Measurements from ENCODE around the gene C14orf39.

C14orf39 gene, protein sequence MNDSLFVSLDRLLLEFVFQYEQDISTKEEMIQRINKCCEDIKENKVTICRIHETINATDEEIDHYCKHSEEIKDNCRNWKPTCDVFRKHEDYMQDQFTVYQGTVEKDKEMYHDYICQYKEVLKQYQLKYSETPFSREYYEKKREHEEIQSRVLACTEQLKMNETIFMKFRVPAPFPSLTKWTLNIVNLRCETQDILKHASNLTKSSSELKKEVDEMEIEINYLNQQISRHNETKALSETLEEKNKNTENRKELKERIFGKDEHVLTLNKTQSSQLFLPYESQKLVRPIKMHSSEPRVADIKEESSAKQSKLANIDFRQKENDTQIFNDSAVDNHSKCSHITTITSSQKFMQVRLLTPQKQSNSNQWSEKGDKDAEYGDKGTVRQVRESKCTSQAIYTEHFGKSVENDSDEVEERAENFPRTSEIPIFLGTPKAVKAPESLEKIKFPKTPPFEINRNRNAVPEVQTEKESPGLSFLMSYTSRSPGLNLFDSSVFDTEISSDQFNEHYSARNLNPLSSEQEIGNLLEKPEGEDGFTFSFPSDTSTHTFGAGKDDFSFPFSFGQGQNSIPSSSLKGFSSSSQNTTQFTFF

DNA sequence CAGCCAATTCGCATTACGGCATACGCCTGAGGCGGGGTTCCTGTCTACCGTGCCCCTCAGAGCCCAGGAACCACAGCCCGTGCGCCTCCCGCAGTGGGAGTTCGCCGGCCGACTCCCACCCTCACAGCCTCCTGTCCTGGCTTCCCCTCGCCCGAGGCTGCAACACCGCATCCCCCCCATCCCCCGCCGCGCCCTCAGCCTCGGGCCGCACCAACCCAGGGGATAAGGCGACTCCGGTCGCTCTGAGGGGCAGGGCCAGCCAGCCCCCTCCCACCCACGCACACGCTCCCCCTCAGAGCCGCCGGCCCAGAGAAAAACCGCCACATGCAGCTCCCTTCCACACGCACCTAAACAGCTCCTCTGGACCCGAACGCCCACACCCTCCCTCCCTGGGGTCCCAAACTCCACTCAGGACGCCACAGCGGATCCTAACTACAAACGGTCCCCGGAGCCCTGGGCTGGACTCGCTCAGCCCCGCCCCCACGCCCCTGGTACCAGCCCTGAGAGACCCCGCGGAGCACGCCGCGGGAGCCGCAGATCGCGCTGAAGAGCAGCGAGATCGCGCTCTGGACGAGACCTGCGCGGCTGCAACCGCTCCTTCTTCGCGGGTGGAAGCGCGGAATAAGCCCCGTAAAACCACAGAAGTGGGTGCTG, at the start of gene C14orf39:
Gene C14orf39 (minus strand): TSS at position 466 of the 654 bp plus-strand sequence. CDS start 985 bp downstream, outside the sequence.
- H3K36me3 ChIP-seq (ENCODE audit: insufficient read depth, low read length), result no peaks in the 10 kb centered on the region
- no peak within 1 kb of the TSS for H3K9ac ChIP-seq (ENCODE audit: low read depth, low read length, poor library complexity, severe bottlenecking)
- no peaks in the 10 kb centered on the region for H3K79me2 ChIP-seq (ENCODE audit: insufficient read depth, low read length)
- no peak within 1 kb of the TSS for H3K4me2 ChIP-seq (ENCODE audit: low read depth, low read length, poor library complexity, severe bottlenecking)
- no peaks in the 10 kb centered on the region for H3K4me1 ChIP-seq (ENCODE audit: insufficient read depth, low read length, poor library complexity, severe bottlenecking)
- H2AFZ ChIP-seq (ENCODE audit: low read length), result no peak within 1 kb of the TSS
- H4K20me1 ChIP-seq (ENCODE audit: insufficient read depth, low read length, poor library complexity, severe bottlenecking), result no peaks in the 10 kb centered on the region
- H3K9me3 ChIP-seq (ENCODE audit: insufficient read depth, low read depth, low read length), result no peaks in the 10 kb centered on the region
- TF ChIP-seq, protein P1, sequence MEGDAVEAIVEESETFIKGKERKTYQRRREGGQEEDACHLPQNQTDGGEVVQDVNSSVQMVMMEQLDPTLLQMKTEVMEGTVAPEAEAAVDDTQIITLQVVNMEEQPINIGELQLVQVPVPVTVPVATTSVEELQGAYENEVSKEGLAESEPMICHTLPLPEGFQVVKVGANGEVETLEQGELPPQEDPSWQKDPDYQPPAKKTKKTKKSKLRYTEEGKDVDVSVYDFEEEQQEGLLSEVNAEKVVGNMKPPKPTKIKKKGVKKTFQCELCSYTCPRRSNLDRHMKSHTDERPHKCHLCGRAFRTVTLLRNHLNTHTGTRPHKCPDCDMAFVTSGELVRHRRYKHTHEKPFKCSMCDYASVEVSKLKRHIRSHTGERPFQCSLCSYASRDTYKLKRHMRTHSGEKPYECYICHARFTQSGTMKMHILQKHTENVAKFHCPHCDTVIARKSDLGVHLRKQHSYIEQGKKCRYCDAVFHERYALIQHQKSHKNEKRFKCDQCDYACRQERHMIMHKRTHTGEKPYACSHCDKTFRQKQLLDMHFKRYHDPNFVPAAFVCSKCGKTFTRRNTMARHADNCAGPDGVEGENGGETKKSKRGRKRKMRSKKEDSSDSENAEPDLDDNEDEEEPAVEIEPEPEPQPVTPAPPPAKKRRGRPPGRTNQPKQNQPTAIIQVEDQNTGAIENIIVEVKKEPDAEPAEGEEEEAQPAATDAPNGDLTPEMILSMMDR (conservative IDR thresholded peaks at IDR 0.05; ENCODE audit: low read length), result no peak
- TF ChIP-seq EZH2phosphoT487 (IDR thresholded peaks at IDR 0.05; ENCODE audit: borderline replicate concordance), result no peak
- no peak within 1 kb of the TSS for H3K4me3 ChIP-seq (ENCODE audit: low read length, poor library complexity, severe bottlenecking)
- no peaks in the 10 kb centered on the region for H3F3A ChIP-seq (ENCODE audit: low read depth)
- no peaks in the 10 kb centered on the region for H3K9me2 ChIP-seq (replicated peaks; ENCODE audit: low read depth, low read length)
- H3K27me3 ChIP-seq (ENCODE audit: insufficient read depth, low read length, poor library complexity, severe bottlenecking), result no peaks in the 10 kb centered on the region

DNA sequence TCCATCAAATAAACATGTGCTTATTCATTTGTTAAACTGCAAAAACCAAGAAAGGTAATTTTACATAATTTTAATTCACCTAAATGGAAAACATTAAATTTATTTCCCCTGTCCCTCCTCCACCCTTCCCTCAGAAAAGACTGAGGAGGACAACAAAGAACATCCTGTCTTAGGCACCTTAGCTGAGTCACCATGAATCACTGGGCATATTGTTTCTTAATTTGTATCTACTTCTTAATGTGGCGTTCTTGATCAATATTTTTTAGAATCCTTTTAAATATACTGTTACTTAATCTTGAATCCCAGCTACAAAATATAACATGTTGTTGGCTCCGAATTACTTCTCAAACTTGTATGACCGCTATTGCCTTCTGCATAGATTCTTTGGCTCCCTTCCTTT, 46.6 kb upstream of the C14orf39 start:
- Histone ChIP-seq H4K20me1 (ENCODE audit: insufficient read depth, low read length, poor library complexity, severe bottlenecking) (no peaks in the 10 kb centered on the region), H3K9ac (ENCODE audit: low read depth, low read length, poor library complexity, severe bottlenecking) (no peak overlapping the region), H3K9me3 (ENCODE audit: insufficient read depth, low read depth, low read length) (no peaks in the 10 kb centered on the region), H3K4me2 (ENCODE audit: low read depth, low read length, poor library complexity, severe bottlenecking) (no peak overlapping the region), H3K9me2 (replicated peaks; ENCODE audit: low read depth, low read length) (no peaks in the 10 kb centered on the region), H3K27me3 (ENCODE audit: insufficient read depth, low read length, poor library complexity, severe bottlenecking) (no peaks in the 10 kb centered on the region), H2AFZ (ENCODE audit: low read length) (no peak overlapping the region), H3K4me1 (ENCODE audit: insufficient read depth, low read length, poor library complexity, severe bottlenecking) (no peaks in the 10 kb centered on the region), H3K36me3 (ENCODE audit: insufficient read depth, low read length) (no peaks in the 10 kb centered on the region), H3K79me2 (ENCODE audit: insufficient read depth, low read length) (no peaks in the 10 kb centered on the region), H3F3A (ENCODE audit: low read depth) (no peaks in the 10 kb centered on the region), H3K4me3 (ENCODE audit: low read length, poor library complexity, severe bottlenecking) (no peak overlapping the region)
- TF ChIP-seq, protein P1 (conservative IDR thresholded peaks at IDR 0.05; ENCODE audit: low read length), result no peak
- TF ChIP-seq EZH2phosphoT487 (IDR thresholded peaks at IDR 0.05; ENCODE audit: borderline replicate concordance), result no peak

DNA sequence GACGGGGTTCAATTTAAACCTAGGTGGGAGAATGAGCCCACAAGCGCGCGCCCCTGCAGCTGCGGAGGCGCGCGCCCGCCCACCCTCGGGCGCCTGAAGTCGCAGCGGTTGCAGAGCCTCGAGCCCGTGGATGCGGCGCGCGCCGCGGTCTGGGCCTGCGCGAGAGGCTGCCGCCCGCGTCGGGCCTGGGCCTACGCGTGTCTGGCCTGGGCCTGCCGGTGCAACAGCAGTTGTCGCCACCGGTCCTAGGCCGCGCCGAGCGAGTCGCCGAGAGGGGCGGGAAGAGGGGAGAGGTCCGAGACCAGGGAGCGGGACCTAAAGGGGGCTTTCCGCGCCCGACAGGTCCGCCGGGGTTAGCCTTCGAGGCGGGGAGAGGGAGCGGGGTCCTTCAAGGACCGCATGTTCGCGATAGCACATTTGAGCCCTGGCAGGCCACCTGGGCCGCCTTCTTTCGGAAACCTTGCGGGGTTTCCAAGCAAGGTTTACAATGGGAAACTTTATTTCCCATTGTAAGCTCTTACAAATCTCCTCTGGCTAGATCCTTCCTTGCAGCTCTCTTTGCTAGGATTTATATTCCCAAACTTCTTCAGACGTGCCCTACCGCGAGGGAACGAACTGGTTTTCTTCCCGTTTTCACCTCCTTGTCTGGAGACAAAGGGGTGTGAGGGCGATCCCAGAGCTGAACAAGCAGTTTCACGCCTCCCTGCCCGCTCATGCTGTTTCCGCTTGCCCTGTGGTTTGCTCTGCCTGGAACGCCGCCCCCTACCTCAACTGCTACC, 29.8 kb upstream of the C14orf39 start:
- no peaks in the 10 kb centered on the region for H3K27me3 ChIP-seq (ENCODE audit: insufficient read depth, low read length, poor library complexity, severe bottlenecking)
- TF ChIP-seq, protein P1 (conservative IDR thresholded peaks at IDR 0.05; ENCODE audit: low read length), result no peak
- no peak for TF ChIP-seq EZH2phosphoT487 (IDR thresholded peaks at IDR 0.05; ENCODE audit: borderline replicate concordance)
- H3K79me2 ChIP-seq (ENCODE audit: insufficient read depth, low read length), result no peaks in the 10 kb centered on the region
- no peaks in the 10 kb centered on the region for H3K36me3 ChIP-seq (ENCODE audit: insufficient read depth, low read length)
- H3F3A ChIP-seq (ENCODE audit: low read depth), result no peaks in the 10 kb centered on the region
- H3K9me2 ChIP-seq (replicated peaks; ENCODE audit: low read depth, low read length), result no peaks in the 10 kb centered on the region
- H3K9me3 ChIP-seq (ENCODE audit: insufficient read depth, low read depth, low read length), result no peaks in the 10 kb centered on the region
- H2AFZ ChIP-seq (ENCODE audit: low read length), result no peak overlapping the region
- no peaks in the 10 kb centered on the region for H3K4me1 ChIP-seq (ENCODE audit: insufficient read depth, low read length, poor library complexity, severe bottlenecking)
- no peaks in the 10 kb centered on the region for H4K20me1 ChIP-seq (ENCODE audit: insufficient read depth, low read length, poor library complexity, severe bottlenecking)
- no peak overlapping the region for H3K4me3 ChIP-seq (ENCODE audit: low read length, poor library complexity, severe bottlenecking)
- H3K4me2 ChIP-seq (ENCODE audit: low read depth, low read length, poor library complexity, severe bottlenecking), result no peak overlapping the region
- no peak overlapping the region for H3K9ac ChIP-seq (ENCODE audit: low read depth, low read length, poor library complexity, severe bottlenecking)

Data from Loucy (cell line).